Erythroblast (primary cell): ENCODE measurements around the gene SCN9A.

ENCODE experiments used
- GATA1 ChIP-seq: IDR thresholded peaks from 2 replicates; pipeline ENCODE4 v1.6.1; 2011; ENCODE audit warnings: low read depth, mild to moderate bottlenecking, control low read depth, low read length, moderate library complexity
- POLR2A ChIP-seq: IDR thresholded peaks from 2 replicates; pipeline ENCODE4 v1.6.1; 2011; ENCODE audit warnings: mild to moderate bottlenecking, low read length

GRCh38 chr2:166337932-166338331 is 37.8 kb downstream of the SCN9A start:
- TF ChIP-seq POLR2A (no peak), GATA1 (no peak)
